ENCODE measurements around the gene NDUFA6. TPM values are rescaled to one million over a fixed set of nuclear protein-coding genes. Genes with fewer than 3 reads are reported as not detected.
A peak's percentile ranks its signal among the peaks of the same experiment; 100 is the strongest.

Gene NDUFA6
- total RNA-seq, 4 donors from 2014 or later = 40.2 to 62.1 (median 48.0) TPM

DNA sequence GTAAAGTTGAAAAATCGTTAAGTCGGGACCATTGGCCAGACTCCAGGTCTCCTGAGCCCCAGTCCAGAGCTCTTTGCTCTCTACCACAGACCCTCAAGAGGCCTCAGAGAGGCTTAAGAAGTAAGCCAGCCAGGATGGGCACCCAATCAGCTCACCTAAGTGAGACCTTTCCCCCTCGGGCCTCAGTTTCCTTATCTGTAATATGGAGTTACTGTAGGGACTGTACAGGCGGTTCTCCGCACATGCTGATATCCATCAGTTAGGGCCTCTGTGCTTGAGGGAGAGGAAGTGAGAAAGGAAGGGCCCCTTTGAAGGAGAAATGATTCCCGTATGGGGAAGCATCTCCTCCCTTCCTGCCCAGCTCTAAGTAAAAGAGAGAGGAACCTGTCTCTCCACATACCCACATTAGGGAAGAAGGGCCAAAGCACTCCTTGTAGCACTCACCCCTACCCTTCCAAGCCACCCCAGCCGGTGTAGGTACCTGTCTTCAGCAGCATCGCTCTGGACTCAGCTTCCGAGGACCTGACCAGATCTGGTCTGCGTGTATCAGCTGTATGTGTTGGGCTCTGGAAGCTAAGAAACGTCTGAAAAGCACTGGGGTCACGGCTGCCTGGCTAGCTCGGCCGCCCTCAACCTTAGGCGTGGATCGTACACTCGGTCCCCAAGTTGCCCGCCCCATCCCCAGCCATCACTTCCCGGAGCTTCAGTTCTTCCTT lies 20.6 kb downstream of the NDUFA6 start:
- Histone ChIP-seq H3K36me3 (peaks cover 35% of the 10 kb centered on the region), H3K9me3 (no peaks in the 10 kb centered on the region), H3K27me3 (no peaks in the 10 kb centered on the region), H3K27ac (peak overlapping the region; percentile 84), H3K4me3 (peak overlapping the region; percentile 68), H3K4me1 (peaks cover 34% of the 10 kb centered on the region)
- WGBS = 28% methylated on average over 10 of the region's 19 CpGs
- TF ChIP-seq, protein P1, sequence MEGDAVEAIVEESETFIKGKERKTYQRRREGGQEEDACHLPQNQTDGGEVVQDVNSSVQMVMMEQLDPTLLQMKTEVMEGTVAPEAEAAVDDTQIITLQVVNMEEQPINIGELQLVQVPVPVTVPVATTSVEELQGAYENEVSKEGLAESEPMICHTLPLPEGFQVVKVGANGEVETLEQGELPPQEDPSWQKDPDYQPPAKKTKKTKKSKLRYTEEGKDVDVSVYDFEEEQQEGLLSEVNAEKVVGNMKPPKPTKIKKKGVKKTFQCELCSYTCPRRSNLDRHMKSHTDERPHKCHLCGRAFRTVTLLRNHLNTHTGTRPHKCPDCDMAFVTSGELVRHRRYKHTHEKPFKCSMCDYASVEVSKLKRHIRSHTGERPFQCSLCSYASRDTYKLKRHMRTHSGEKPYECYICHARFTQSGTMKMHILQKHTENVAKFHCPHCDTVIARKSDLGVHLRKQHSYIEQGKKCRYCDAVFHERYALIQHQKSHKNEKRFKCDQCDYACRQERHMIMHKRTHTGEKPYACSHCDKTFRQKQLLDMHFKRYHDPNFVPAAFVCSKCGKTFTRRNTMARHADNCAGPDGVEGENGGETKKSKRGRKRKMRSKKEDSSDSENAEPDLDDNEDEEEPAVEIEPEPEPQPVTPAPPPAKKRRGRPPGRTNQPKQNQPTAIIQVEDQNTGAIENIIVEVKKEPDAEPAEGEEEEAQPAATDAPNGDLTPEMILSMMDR (IDR thresholded peaks at IDR 0.05) = no peak
- TF ChIP-seq EP300 (IDR thresholded peaks at IDR 0.05) (no peak), POLR2AphosphoS5 (IDR thresholded peaks at IDR 0.05) (no peak), POLR2A (IDR thresholded peaks at IDR 0.05) (no peak)
- no peak for DNase-seq (ENCODE audit: low spot score in 2 of 2)

DNA sequence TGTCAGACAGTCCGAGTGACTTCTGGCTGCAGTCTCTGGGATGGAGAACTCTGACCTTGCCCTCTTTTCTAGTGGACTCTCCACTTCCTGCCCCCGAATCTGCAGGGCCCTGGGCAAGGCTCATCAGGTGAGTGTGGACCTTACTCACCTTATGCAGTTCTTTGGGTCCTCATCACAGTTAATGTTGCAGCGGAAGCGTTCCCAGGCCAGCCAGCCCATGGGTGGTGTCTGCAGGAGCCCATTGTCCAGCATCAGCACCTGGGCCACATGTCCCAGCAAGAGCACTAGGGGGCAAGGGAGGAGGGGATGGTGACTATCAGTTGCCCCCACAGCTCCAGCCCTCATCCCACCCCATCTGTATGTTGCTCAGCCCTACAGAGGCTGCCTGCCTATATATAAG lies 22.3 kb downstream of the NDUFA6 start:
- Histone ChIP-seq H3K4me3 (no peak overlapping the region), H3K27ac (no peak overlapping the region), H3K4me1 (peaks cover 18% of the 10 kb centered on the region), H3K27me3 (no peaks in the 10 kb centered on the region), H3K9me3 (no peaks in the 10 kb centered on the region), H3K36me3 (peaks cover 42% of the 10 kb centered on the region)
- no peak for DNase-seq (ENCODE audit: low spot score in 2 of 2)
- TF ChIP-seq POLR2AphosphoS5 (IDR thresholded peaks at IDR 0.05) = no peak
- no peak for TF ChIP-seq POLR2A (IDR thresholded peaks at IDR 0.05)
- TF ChIP-seq, protein P1 (IDR thresholded peaks at IDR 0.05) = no peak
- TF ChIP-seq EP300 (IDR thresholded peaks at IDR 0.05) = no peak
- WGBS = 100% methylated on average over 2 of the region's 4 CpGs

DNA sequence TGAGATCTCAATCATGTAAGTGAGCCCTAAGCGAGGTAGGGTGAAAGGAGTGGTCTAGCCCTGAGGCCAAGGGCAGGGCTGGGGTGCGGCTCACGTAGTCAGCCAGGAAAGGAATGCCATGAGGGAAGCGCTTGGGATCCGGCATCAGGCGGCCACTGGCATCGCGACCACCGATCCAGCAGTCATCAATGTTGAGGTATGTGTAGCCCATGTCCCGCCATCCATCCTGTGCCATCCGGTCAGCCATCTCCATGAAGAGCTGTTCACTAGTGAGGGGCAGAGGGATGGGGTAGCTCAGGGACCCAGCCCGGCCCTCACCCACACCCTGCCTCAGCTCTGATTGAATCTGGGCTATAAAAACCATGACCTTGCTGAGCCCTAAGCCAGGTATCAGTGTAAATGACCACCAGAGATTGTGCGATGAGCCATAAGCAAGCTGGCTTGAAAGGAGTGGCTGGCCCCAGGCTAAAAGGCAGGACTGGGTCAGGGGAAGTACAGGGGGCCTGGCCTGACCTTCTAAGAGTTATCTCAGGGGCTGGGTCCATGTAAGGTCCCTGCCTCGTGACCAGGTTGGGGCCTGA lies 22.8 kb downstream of the NDUFA6 start:
- Histone ChIP-seq H3K4me3 (no peak overlapping the region), H3K4me1 (peaks cover 18% of the 10 kb centered on the region), H3K27ac (no peak overlapping the region), H3K27me3 (no peaks in the 10 kb centered on the region), H3K9me3 (no peaks in the 10 kb centered on the region), H3K36me3 (peaks cover 47% of the 10 kb centered on the region)
- WGBS = 69% methylated on average over 6 of the region's 14 CpGs
- no peak for DNase-seq (ENCODE audit: low spot score in 2 of 2)
- TF ChIP-seq, protein P1 (IDR thresholded peaks at IDR 0.05) = no peak
- TF ChIP-seq POLR2A (IDR thresholded peaks at IDR 0.05) (no peak), POLR2AphosphoS5 (IDR thresholded peaks at IDR 0.05) (no peak), EP300 (IDR thresholded peaks at IDR 0.05) (no peak)

DNA sequence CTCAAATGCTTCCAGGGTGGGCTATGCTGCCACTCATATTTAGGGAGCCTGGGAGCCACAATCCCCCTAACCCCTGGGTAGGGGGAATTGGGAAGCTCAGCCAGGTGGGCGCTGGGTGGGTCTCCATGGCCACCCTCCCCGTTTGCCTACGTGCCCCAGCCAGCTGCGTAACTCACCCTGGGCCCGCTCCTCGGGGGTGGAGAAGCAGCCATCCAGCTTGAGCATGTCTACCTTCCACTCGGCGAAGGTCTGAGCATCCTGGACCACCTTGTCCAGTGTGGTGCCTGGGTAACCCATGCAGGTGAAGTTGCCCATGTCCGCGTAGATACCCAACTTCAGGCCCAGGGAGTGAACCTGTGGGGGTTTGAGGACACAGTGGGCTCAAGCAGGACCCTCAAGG lies 23.6 kb downstream of the NDUFA6 start:
- peaks cover 55% of the 10 kb centered on the region for H3K36me3 ChIP-seq
- DNase-seq (ENCODE audit: low spot score in 2 of 2) = no peak
- H3K4me1 ChIP-seq = peaks cover 18% of the 10 kb centered on the region
- no peak overlapping the region for H3K27ac ChIP-seq
- no peaks in the 10 kb centered on the region for H3K27me3 ChIP-seq
- TF ChIP-seq POLR2A (IDR thresholded peaks at IDR 0.05) (no peak), POLR2AphosphoS5 (IDR thresholded peaks at IDR 0.05) (no peak), EP300 (IDR thresholded peaks at IDR 0.05) (no peak)
- TF ChIP-seq, protein P1 (IDR thresholded peaks at IDR 0.05) = no peak
- no peak overlapping the region for H3K4me3 ChIP-seq
- WGBS = 100% methylated on average over 2 of the region's 10 CpGs
- no peaks in the 10 kb centered on the region for H3K9me3 ChIP-seq

DNA sequence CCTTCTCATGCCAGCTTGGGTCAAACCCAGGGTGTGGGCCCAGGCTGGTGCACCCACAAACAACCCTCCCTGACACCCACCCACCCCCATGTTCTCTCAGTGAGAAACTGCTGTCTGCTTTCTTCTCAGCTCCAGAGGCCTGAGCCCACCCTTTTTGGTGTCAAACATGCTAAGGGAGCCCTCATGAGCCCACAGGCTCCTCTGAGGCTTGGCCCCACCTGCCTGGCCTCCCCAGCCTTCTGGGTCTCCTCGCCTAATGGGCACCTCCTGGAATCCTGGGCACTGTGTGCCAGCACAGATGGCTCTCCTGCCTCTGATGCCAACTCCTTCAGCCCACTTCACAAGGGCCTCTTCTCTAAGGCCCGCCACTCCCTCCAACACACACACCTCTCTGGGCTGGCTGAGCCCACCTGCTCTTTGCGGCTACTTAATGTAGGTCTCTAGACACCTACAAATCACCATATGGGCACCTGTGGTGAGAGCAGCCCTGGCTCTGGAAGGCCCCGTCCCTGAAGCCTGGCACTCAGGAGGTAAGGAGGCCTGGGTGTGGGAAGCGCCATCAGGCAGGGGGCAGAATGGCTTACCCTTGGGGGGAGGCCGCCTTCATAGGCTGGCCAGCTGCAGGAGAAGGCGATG lies 24.3 kb downstream of the NDUFA6 start:
- TF ChIP-seq EP300 (IDR thresholded peaks at IDR 0.05) (no peak), POLR2A (IDR thresholded peaks at IDR 0.05) (no peak), POLR2AphosphoS5 (IDR thresholded peaks at IDR 0.05) (no peak)
- TF ChIP-seq, protein P1 (IDR thresholded peaks at IDR 0.05) = no peak
- Histone ChIP-seq H3K36me3 (peaks cover 62% of the 10 kb centered on the region), H3K27me3 (no peaks in the 10 kb centered on the region), H3K9me3 (no peaks in the 10 kb centered on the region), H3K27ac (no peak overlapping the region), H3K4me1 (peaks cover 11% of the 10 kb centered on the region), H3K4me3 (no peak overlapping the region)
- no peak for DNase-seq (ENCODE audit: low spot score in 2 of 2)
- 94% methylated on average over 7 of the region's 7 CpGs for WGBS

Measured in suprapubic skin (tissue), 4 donors.